ENCODE measurements around the gene GTPBP3. TPM values are rescaled to one million over a fixed set of nuclear protein-coding genes. Genes with fewer than 3 reads are reported as not detected.

The GTPBP3 gene
- total RNA-seq, 1 donor = 10.9 TPM

GRCh38 chr19:17305517-17306284 is 31.7 kb upstream of the GTPBP3 start, which contains the start of gene MRPL34:
Gene MRPL34 (plus strand): TSS chr19:17305872. CDS start chr19:17305893, 21 bp downstream.
- TF ChIP-seq CTCF (IDR thresholded peaks at IDR 0.05; ENCODE audit: extremely low read depth, low read depth, low read length) = peak; percentile 70
- H2AFZ ChIP-seq (ENCODE audit: low read length) = peak within 1 kb of the TSS; percentile 99
- peak within 1 kb of the TSS; percentile 99 for H3K4me3 ChIP-seq (ENCODE audit: insufficient read depth, low read length)
- H3K9me3 ChIP-seq (ENCODE audit: low read depth, low read length) = no peaks in the 10 kb centered on the region
- H3K4me2 ChIP-seq (ENCODE audit: insufficient read depth, low read length) = peak within 1 kb of the TSS; percentile 88
- H4K20me1 ChIP-seq (ENCODE audit: insufficient read depth, low read length) = peaks cover 7% of the 10 kb centered on the region
- no peaks in the 10 kb centered on the region for H3K36me3 ChIP-seq (ENCODE audit: insufficient read depth, low read length)
- peaks cover 27% of the 10 kb centered on the region for H3K79me2 ChIP-seq (ENCODE audit: insufficient read depth, low read length)
- peak; percentile 98 for DNase-seq (ENCODE audit: insufficient read length, low spot score, missing footprints)
- peak within 1 kb of the TSS; percentile 68 for H3K27ac ChIP-seq (ENCODE audit: low read depth, low read length)
- peaks cover 41% of the 10 kb centered on the region for H3K4me1 ChIP-seq (ENCODE audit: insufficient read depth, low read length)
- H3K27me3 ChIP-seq (ENCODE audit: insufficient read depth, low read length) = no peaks in the 10 kb centered on the region

- no peaks in the 10 kb centered on the region for H3K9me3 ChIP-seq (ENCODE audit: low read depth, low read length)
- H3K27me3 ChIP-seq (ENCODE audit: insufficient read depth, low read length) = no peaks in the 10 kb centered on the region
- H3K36me3 ChIP-seq (ENCODE audit: insufficient read depth, low read length) = no peaks in the 10 kb centered on the region
- H3K27ac ChIP-seq (ENCODE audit: low read depth, low read length) = peak overlapping the region; percentile 68
- peaks cover 43% of the 10 kb centered on the region for H3K4me1 ChIP-seq (ENCODE audit: insufficient read depth, low read length)
- H4K20me1 ChIP-seq (ENCODE audit: insufficient read depth, low read length) = peaks cover 11% of the 10 kb centered on the region
- peak overlapping the region; percentile 88 for H3K4me2 ChIP-seq (ENCODE audit: insufficient read depth, low read length)
- peak overlapping the region; percentile 99 for H2AFZ ChIP-seq (ENCODE audit: low read length)
- peak; percentile 71 for DNase-seq (ENCODE audit: insufficient read length, low spot score, missing footprints)
- TF ChIP-seq CTCF (IDR thresholded peaks at IDR 0.05; ENCODE audit: extremely low read depth, low read depth, low read length) = no peak
- peak overlapping the region; percentile 99 for H3K4me3 ChIP-seq (ENCODE audit: insufficient read depth, low read length)
- peaks cover 33% of the 10 kb centered on the region for H3K79me2 ChIP-seq (ENCODE audit: insufficient read depth, low read length)
Observed at GRCh38 chr19:17306285-17306714, 31.1 kb upstream of the GTPBP3 start.

GRCh38 chr19:17307876-17308377 is 29.4 kb upstream of the GTPBP3 start:
- peaks cover 9% of the 10 kb centered on the region for H3K36me3 ChIP-seq (ENCODE audit: insufficient read depth, low read length)
- peaks cover 26% of the 10 kb centered on the region for H4K20me1 ChIP-seq (ENCODE audit: insufficient read depth, low read length)
- DNase-seq (ENCODE audit: insufficient read length, low spot score, missing footprints) = peak; percentile 30
- peaks cover 46% of the 10 kb centered on the region for H3K79me2 ChIP-seq (ENCODE audit: insufficient read depth, low read length)
- H3K27ac ChIP-seq (ENCODE audit: low read depth, low read length) = no peak overlapping the region
- H3K4me1 ChIP-seq (ENCODE audit: insufficient read depth, low read length) = peaks cover 49% of the 10 kb centered on the region
- no peaks in the 10 kb centered on the region for H3K27me3 ChIP-seq (ENCODE audit: insufficient read depth, low read length)
- no peak overlapping the region for H3K4me3 ChIP-seq (ENCODE audit: insufficient read depth, low read length)
- no peaks in the 10 kb centered on the region for H3K9me3 ChIP-seq (ENCODE audit: low read depth, low read length)
- no peak overlapping the region for H2AFZ ChIP-seq (ENCODE audit: low read length)
- no peak overlapping the region for H3K4me2 ChIP-seq (ENCODE audit: insufficient read depth, low read length)
- no peak for TF ChIP-seq CTCF (IDR thresholded peaks at IDR 0.05; ENCODE audit: extremely low read depth, low read depth, low read length)
